SU-DHL-6 (cell line): ENCODE measurements around the gene ADD3.
"Not testable (repeated sequence)": the region's sequence is repeated elsewhere in the genome, so short reads cannot be mapped to it uniquely, and the experiment has no call there.

Experiments
- EZH2phosphoT487 ChIP-seq: fragments of 200-600 bp; sonication (generic), shearing (Covaris generic); conservative IDR thresholded peaks from 2 replicates; pipeline ENCODE4 v1.6.1; 2018; ENCODE audit warnings: mild to moderate bottlenecking, antibody characterized with exemption, low read length, moderate library complexity, mixed read lengths
- TF ChIP-seq, protein P1 (sequence below): fragments of 200-600 bp; sonication (generic); IDR thresholded peaks from one replicate; pipeline ENCODE4 v1.5.1; 2017; ENCODE audit warnings: antibody characterized with exemption, mild to moderate bottlenecking, low read length, moderate library complexity; ENCODE audit not compliant: insufficient read depth, poor library complexity, severe bottlenecking

- TF ChIP-seq, protein P1, sequence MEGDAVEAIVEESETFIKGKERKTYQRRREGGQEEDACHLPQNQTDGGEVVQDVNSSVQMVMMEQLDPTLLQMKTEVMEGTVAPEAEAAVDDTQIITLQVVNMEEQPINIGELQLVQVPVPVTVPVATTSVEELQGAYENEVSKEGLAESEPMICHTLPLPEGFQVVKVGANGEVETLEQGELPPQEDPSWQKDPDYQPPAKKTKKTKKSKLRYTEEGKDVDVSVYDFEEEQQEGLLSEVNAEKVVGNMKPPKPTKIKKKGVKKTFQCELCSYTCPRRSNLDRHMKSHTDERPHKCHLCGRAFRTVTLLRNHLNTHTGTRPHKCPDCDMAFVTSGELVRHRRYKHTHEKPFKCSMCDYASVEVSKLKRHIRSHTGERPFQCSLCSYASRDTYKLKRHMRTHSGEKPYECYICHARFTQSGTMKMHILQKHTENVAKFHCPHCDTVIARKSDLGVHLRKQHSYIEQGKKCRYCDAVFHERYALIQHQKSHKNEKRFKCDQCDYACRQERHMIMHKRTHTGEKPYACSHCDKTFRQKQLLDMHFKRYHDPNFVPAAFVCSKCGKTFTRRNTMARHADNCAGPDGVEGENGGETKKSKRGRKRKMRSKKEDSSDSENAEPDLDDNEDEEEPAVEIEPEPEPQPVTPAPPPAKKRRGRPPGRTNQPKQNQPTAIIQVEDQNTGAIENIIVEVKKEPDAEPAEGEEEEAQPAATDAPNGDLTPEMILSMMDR: not testable (repeated sequence)
- not testable (repeated sequence) for TF ChIP-seq EZH2phosphoT487
These were observed 42.3 kb downstream of the ADD3 start for GRCh38 chr10:110049889-110050591.
